CD8-positive, alpha-beta memory T cell (primary cell): ENCODE data around the gene PLPPR4. TPM values are rescaled to one million over a fixed set of nuclear protein-coding genes. Genes with fewer than 3 reads are reported as not detected.
"Not testable (repeated sequence)": the region's sequence is repeated elsewhere in the genome, so short reads cannot be mapped to it uniquely, and the experiment has no call there.

ENCODE experiments used
- CTCF ChIA-PET: fragments of 350-600 bp; sonication (Branson Sonifier 250); formaldehyde crosslinking; loops from one replicate; lab custom pipeline; 2021; ENCODE audit warnings: antibody characterized with exemption; lab: Charles Lee
- POLR2A ChIA-PET: fragments of 350-600 bp; sonication (Branson Sonifier 250); formaldehyde crosslinking; loops from one replicate; lab custom pipeline; 2021; ENCODE audit warnings: antibody characterized with exemption; lab: Charles Lee
- DNase-seq, 5 donors: peaks; one replicate each; pipeline versions ENCODE4 v3.0.0 to v3.0.0-alpha.2; 2020 to 2022; ENCODE audit warnings: mixed read lengths in 1 of 5
- H3K27ac ChIP-seq: one replicate; pipeline ENCODE4 v1.7.0; 2013; ENCODE audit warnings: low read depth, mild to moderate bottlenecking, low read length, moderate library complexity
- H3K27me3 ChIP-seq: 2 replicates; pipeline ENCODE4 v1.7.0; 2013; ENCODE audit warnings: low read length, mild to moderate bottlenecking; ENCODE audit not compliant: insufficient read depth, poor library complexity, severe bottlenecking
- H3K36me3 ChIP-seq: 2 replicates; pipeline ENCODE4 v1.7.0; 2013; ENCODE audit warnings: mild to moderate bottlenecking, low read length, moderate library complexity; ENCODE audit not compliant: insufficient read depth
- H3K4me1 ChIP-seq: 2 replicates; pipeline ENCODE4 v1.7.0; 2013; ENCODE audit warnings: mild to moderate bottlenecking, low read length, moderate library complexity; ENCODE audit not compliant: insufficient read depth
- H3K4me3 ChIP-seq: 2 replicates; pipeline ENCODE4 v1.7.0; 2013; ENCODE audit warnings: mild to moderate bottlenecking, low read length
- H3K9me3 ChIP-seq: 2 replicates; pipeline ENCODE4 v1.7.0; 2013; ENCODE audit warnings: mild to moderate bottlenecking, low read length
- H3K27ac Mint-ChIP-seq, 8 donors: one replicate each; pipeline ENCODE4 v1.8.0; 2020 to 2021; ENCODE audit warnings: mixed read lengths in 8 of 8, mild to moderate bottlenecking in 6 of 8, inconsistent platforms in 3 of 8, moderate library complexity in 3 of 8
- H3K27me3 Mint-ChIP-seq, 2 donors: one replicate each; pipeline ENCODE4 v1.8.0; 2020 to 2021; ENCODE audit warnings: mixed read lengths in 2 of 2, mild to moderate bottlenecking in 1 of 2, moderate library complexity in 1 of 2
- H3K36me3 Mint-ChIP-seq, 3 donors: one replicate each; pipeline ENCODE4 v1.8.0; 2020 to 2021; ENCODE audit warnings: mixed read lengths in 3 of 3, inconsistent platforms in 1 of 3, mild to moderate bottlenecking in 1 of 3
- H3K4me1 Mint-ChIP-seq, 3 donors: one replicate each; pipeline ENCODE4 v1.8.0; 2020 to 2021; ENCODE audit warnings: mixed read lengths in 3 of 3, inconsistent platforms in 1 of 3, mild to moderate bottlenecking in 1 of 3
- H3K4me3 Mint-ChIP-seq, 7 donors: one replicate each; pipeline ENCODE4 v1.8.0; 2020 to 2021; ENCODE audit warnings: mixed read lengths in 7 of 7, mild to moderate bottlenecking in 6 of 7, moderate library complexity in 4 of 7, inconsistent platforms in 2 of 7
- H3K9me3 Mint-ChIP-seq, 5 donors: one replicate each; pipeline ENCODE4 v1.8.0; 2020 to 2022; ENCODE audit warnings: mixed read lengths in 5 of 5, mild to moderate bottlenecking in 3 of 5, moderate library complexity in 2 of 5, inconsistent platforms in 1 of 5
- polyA plus RNA-seq: library from polyadenylated mRNA; unstranded; fragments of 300-500 nt; fragmentation: Illumina TruSeq; gene quantifications from one replicate; pipeline ENCODE4 v1.2.3, GENCODE V29; 2021
- total RNA-seq, 2 experiments: library from RNA; stranded (reverse); gene quantifications; one replicate each; pipeline ENCODE4 v1.2.3, GENCODE V29; 2021

PLPPR4 gene
- total and polyA plus RNA-seq, 3 experiments from 2014 or later, result not detected

DNA sequence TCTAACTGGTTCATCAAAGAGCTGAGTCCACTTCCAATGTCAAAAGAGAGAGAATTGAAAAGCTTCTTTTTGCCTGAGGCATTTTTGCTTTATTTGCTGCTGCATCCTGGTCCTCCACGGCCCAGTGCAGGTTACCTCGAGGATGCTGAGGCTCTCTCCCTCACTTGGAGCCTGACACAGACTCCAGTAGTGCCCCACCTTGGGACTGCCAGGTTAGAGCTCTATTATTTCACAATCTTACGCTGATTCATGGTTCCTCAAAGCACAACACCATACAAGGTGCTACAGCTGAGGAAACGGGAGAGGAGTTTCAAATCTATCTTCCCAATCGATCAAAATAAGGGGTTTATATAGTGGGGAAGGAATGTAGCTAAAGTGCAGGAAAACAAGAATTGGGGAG lies 13.6 kb upstream of the PLPPR4 start:
- no peaks in the 10 kb centered on the region for H3K36me3 ChIP-seq
- H3K27me3 ChIP-seq, result no peaks in the 10 kb centered on the region
- CTCF ChIA-PET, result no interaction called here
- H3K4me1 ChIP-seq, result no peaks in the 10 kb centered on the region
- no peak overlapping the region for H3K4me3 ChIP-seq
- Mint-ChIP-seq H3K9me3 (peaks cover 0 to 2% (median under 1%) of the 10 kb centered on the region in 5 donors), H3K4me3 (no peak overlapping the region), H3K4me1 (no peaks in the 10 kb centered on the region), H3K27ac (no peak overlapping the region), H3K36me3 (no peaks in the 10 kb centered on the region), H3K27me3 (peaks cover 0 to 3% of the 10 kb centered on the region in 2 donors)
- POLR2A ChIA-PET, result no interaction called here
- no peak overlapping the region for H3K27ac ChIP-seq
- no peak for DNase-seq
- no peaks in the 10 kb centered on the region for H3K9me3 ChIP-seq

DNA sequence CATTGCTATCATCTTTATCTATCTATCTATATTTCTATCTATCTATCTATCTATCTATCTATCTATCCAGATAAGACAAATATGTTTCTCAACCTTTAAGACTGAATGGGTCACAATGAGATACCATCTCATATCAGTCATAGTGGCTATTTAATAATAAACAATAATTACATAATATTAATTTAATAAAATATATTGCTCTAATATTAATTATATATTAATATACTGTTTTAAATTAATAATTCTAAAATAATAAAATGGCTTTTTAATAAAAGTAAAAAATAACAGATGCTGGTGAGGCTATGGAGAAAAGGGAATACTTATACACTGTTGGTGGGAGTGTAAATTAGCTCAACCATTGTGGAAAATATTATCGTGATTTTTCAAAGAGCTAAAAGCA lies 13.0 kb upstream of the PLPPR4 start:
- ChIA-PET CTCF (no interaction called here), POLR2A (no interaction called here)
- no peaks in the 10 kb centered on the region for H3K4me1 ChIP-seq
- no peaks in the 10 kb centered on the region for H3K36me3 Mint-ChIP-seq
- peaks cover 0 to 2% (median 0%) of the 10 kb centered on the region in 5 donors for H3K9me3 Mint-ChIP-seq
- H3K27me3 Mint-ChIP-seq, result peaks cover 0 to 3% of the 10 kb centered on the region in 2 donors
- H3K27me3 ChIP-seq, result no peaks in the 10 kb centered on the region
- no peaks in the 10 kb centered on the region for H3K36me3 ChIP-seq
- no peaks in the 10 kb centered on the region for H3K9me3 ChIP-seq
- no peaks in the 10 kb centered on the region for H3K4me1 Mint-ChIP-seq
- no peak overlapping the region for H3K4me3 ChIP-seq
- DNase-seq, result no peak
- H3K4me3 Mint-ChIP-seq, result no peak overlapping the region
- no peak overlapping the region for H3K27ac ChIP-seq
- no peak overlapping the region for H3K27ac Mint-ChIP-seq

DNA sequence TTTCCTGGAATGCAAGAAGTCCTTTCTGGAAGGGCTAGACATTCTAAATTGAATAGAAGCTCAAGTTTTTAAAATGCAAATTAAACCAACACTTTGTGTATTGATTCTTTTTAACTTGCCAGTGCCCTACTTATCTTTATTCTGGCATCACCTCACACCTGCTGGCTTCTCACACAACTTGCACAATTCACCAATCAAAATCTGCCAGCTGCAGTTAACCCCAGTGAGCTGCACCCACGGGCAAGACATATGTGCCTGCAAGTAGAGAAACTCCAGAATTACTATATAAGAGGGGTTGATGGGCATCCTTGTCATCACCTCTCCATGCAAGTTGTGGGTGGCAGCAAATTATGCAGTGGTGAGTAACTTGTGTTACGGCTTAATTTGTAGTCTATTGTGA lies 11.7 kb upstream of the PLPPR4 start:
- Mint-ChIP-seq H3K4me1 (no peaks in the 10 kb centered on the region), H3K27ac (no peak overlapping the region), H3K4me3 (no peak overlapping the region), H3K27me3 (peaks cover 0 to 3% of the 10 kb centered on the region in 2 donors), H3K36me3 (no peaks in the 10 kb centered on the region), H3K9me3 (peaks cover 0 to 2% (median 0%) of the 10 kb centered on the region in 5 donors)
- Histone ChIP-seq H3K4me3 (no peak overlapping the region), H3K4me1 (no peaks in the 10 kb centered on the region), H3K27ac (no peak overlapping the region), H3K36me3 (no peaks in the 10 kb centered on the region), H3K9me3 (no peaks in the 10 kb centered on the region), H3K27me3 (no peaks in the 10 kb centered on the region)
- POLR2A ChIA-PET, result no interaction called here
- DNase-seq, result no peak
- CTCF ChIA-PET, result no interaction called here

DNA sequence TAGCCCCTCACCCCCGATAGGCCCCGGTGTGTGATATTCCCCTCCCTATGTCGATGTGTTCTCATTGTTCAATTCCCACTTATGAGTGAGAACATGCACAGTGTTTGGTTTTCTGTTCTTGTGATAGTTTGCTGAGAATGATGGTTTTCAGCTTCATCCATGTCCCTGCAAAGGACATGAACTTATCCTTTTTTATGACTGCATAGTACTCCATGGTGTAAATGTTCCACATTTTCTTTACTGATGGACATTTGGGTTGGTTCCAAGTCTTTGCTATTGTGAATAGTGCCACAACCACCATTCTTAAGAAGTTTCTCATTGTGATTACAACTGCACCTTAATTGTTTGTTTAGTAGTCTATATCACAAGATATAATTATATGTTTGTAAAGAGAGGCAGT lies 3.9 kb upstream of the PLPPR4 start:
- Mint-ChIP-seq H3K27me3 (peaks cover 30% of the 10 kb centered on the region in 2 donors), H3K9me3 (peaks cover 0 to 15% (median 7%) of the 10 kb centered on the region in 5 donors), H3K4me1 (peaks cover 0 to 11% (median 4%) of the 10 kb centered on the region in 3 donors)
- H3K4me3 Mint-ChIP-seq, H3K4me1 ChIP-seq, H3K36me3 ChIP-seq, CTCF ChIA-PET, H3K36me3 Mint-ChIP-seq, DNase-seq, H3K27ac ChIP-seq, H3K27me3 ChIP-seq, H3K27ac Mint-ChIP-seq, H3K9me3 ChIP-seq, H3K4me3 ChIP-seq, POLR2A ChIA-PET: not testable (repeated sequence)

DNA sequence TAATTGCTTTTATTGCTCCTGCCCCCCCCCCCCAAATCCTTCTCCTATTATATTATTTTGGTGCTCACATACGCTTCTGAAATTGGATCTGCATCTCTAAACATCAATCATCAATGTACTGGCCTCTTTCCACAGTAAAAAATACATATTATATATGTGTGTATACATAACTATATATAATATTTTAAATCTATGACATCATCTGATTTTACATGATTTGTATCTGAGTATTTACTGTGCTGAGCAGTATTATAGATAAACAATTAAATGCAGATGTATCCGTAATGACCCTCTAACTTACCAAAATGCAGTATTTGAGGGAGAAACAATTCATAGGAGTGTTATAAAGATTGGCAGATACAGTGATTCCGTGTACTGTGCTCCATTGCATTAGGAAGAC lies 832 bp downstream of the PLPPR4 start:
- H3K36me3 Mint-ChIP-seq, result no peaks in the 10 kb centered on the region
- H3K4me3 Mint-ChIP-seq, result no peak overlapping the region
- Histone ChIP-seq H3K9me3 (no peaks in the 10 kb centered on the region), H3K27me3 (peaks cover 9% of the 10 kb centered on the region), H3K27ac (no peak overlapping the region), H3K4me1 (no peaks in the 10 kb centered on the region), H3K4me3 (no peak overlapping the region), H3K36me3 (no peaks in the 10 kb centered on the region)
- H3K27ac Mint-ChIP-seq, result no peak overlapping the region
- no peak for DNase-seq
- H3K4me1 Mint-ChIP-seq, result peaks cover 0 to 11% (median 4%) of the 10 kb centered on the region in 3 donors
- POLR2A ChIA-PET, result no interaction called here
- peaks cover 33 to 39% of the 10 kb centered on the region in 2 donors for H3K27me3 Mint-ChIP-seq
- CTCF ChIA-PET, result no interaction called here
- H3K9me3 Mint-ChIP-seq, result peaks cover 4 to 18% (median 7%) of the 10 kb centered on the region in 5 donors

DNA sequence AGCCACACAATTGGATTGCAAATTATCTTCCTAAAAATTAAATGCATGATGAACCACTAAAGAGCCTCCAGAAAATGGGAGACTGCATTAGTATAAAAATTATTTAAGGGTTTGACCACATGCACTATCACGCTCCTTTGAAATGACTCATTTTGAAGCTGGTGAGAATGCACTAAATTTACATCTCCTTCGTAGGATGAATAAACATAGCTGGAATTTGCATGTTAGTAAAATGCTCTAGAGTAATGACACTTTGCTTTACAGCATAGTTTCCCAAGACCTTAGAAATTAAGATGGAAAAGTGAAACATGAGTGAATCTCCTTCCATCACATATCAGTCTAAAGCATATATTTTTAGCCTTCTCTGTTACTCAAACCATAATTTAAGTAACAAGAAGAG lies 2.4 kb downstream of the PLPPR4 start:
- ChIA-PET CTCF (no interaction called here), POLR2A (no interaction called here)

DNA sequence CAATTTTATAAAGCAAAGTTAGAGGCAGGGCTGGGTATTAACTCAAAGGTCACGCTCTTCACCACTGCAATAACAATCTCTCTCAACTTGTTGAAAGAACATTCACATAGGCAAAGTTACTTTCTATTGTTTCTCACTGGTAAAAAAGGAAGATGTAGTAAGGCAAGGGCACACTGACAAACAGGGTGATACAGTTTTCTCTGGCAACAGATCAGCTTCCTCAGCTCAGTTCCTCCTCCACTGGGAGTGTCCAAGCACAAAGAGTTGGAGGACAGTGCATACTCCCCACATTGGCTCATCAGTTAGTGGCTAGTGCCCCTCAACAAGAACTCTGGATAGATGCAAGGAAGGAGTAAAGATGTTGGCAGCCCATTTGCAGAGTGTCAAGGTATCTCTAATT lies 3.7 kb downstream of the PLPPR4 start:
- POLR2A ChIA-PET, result no interaction called here
- no peaks in the 10 kb centered on the region for H3K4me1 ChIP-seq
- DNase-seq, result no peak
- peaks cover 0 to 11% (median 4%) of the 10 kb centered on the region in 3 donors for H3K4me1 Mint-ChIP-seq
- H3K27me3 Mint-ChIP-seq, result peaks cover 19 to 29% of the 10 kb centered on the region in 2 donors
- CTCF ChIA-PET, result no interaction called here
- H3K9me3 ChIP-seq, result no peaks in the 10 kb centered on the region
- H3K27me3 ChIP-seq, result peaks cover 4% of the 10 kb centered on the region
- H3K4me3 Mint-ChIP-seq, result no peak overlapping the region
- H3K27ac Mint-ChIP-seq, result no peak overlapping the region
- no peak overlapping the region for H3K27ac ChIP-seq
- no peaks in the 10 kb centered on the region for H3K36me3 ChIP-seq
- no peak overlapping the region for H3K4me3 ChIP-seq
- no peaks in the 10 kb centered on the region for H3K36me3 Mint-ChIP-seq
- peaks cover 1 to 6% (median 4%) of the 10 kb centered on the region in 5 donors for H3K9me3 Mint-ChIP-seq

More for the DNA sequence above, 2.4 kb downstream of the PLPPR4 start:
- H3K27ac Mint-ChIP-seq, result no peak overlapping the region
- peaks cover 0 to 11% (median 4%) of the 10 kb centered on the region in 3 donors for H3K4me1 Mint-ChIP-seq
- DNase-seq, result no peak
- no peaks in the 10 kb centered on the region for H3K36me3 ChIP-seq
- no peak overlapping the region for H3K27ac ChIP-seq
- H3K4me1 ChIP-seq, result no peaks in the 10 kb centered on the region
- peaks cover 9% of the 10 kb centered on the region for H3K27me3 ChIP-seq
- peaks cover 28 to 39% of the 10 kb centered on the region in 2 donors for H3K27me3 Mint-ChIP-seq
- no peak overlapping the region for H3K4me3 Mint-ChIP-seq
- no peaks in the 10 kb centered on the region for H3K36me3 Mint-ChIP-seq
- H3K9me3 ChIP-seq, result no peaks in the 10 kb centered on the region
- H3K4me3 ChIP-seq, result no peak overlapping the region
- H3K9me3 Mint-ChIP-seq, result peaks cover 4 to 14% (median 7%) of the 10 kb centered on the region in 5 donors

DNA sequence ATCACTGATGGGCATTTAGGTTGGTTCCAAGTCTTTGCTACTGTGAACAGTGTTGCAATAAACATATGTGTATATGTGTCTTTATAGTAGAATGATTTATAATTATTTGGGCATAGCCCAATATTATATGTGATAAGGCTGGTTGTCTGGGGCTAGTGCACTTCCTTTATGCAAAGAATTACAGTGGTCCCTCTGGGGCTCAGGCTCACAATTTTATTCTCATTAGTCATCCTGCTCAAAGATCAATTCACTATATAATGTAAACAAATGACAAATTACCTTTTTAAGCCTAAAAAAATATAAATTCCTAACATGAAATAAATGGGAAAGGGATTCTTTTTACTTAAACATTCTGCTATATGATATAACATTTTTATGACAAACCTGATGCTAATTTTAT lies 5.0 kb downstream of the PLPPR4 start:
- H3K9me3 ChIP-seq, result no peaks in the 10 kb centered on the region
- H3K27ac Mint-ChIP-seq, result no peak overlapping the region
- CTCF ChIA-PET, result no interaction called here

More for the DNA sequence above, 5.0 kb downstream of the PLPPR4 start:
- Mint-ChIP-seq H3K4me1 (peaks cover 0 to 4% (median 2%) of the 10 kb centered on the region in 3 donors), H3K4me3 (no peak overlapping the region), H3K9me3 (peaks cover 0 to 10% (median 5%) of the 10 kb centered on the region in 5 donors), H3K27me3 (peaks cover 9 to 18% of the 10 kb centered on the region in 2 donors), H3K36me3 (no peaks in the 10 kb centered on the region)
- H3K36me3 ChIP-seq, result no peaks in the 10 kb centered on the region
- no peak for DNase-seq
- peaks cover 4% of the 10 kb centered on the region for H3K27me3 ChIP-seq
- H3K27ac ChIP-seq, result no peak overlapping the region
- H3K4me1 ChIP-seq, result no peaks in the 10 kb centered on the region
- no peak overlapping the region for H3K4me3 ChIP-seq
- POLR2A ChIA-PET, result no interaction called here
